ENCODE data around the gene TRPM4. TPM values are rescaled to one million over a fixed set of nuclear protein-coding genes. Genes with fewer than 3 reads are reported as not detected.
A peak's percentile ranks its signal among the peaks of the same experiment; 100 is the strongest.

TRPM4 gene
- total RNA-seq, result not detected

DNA sequence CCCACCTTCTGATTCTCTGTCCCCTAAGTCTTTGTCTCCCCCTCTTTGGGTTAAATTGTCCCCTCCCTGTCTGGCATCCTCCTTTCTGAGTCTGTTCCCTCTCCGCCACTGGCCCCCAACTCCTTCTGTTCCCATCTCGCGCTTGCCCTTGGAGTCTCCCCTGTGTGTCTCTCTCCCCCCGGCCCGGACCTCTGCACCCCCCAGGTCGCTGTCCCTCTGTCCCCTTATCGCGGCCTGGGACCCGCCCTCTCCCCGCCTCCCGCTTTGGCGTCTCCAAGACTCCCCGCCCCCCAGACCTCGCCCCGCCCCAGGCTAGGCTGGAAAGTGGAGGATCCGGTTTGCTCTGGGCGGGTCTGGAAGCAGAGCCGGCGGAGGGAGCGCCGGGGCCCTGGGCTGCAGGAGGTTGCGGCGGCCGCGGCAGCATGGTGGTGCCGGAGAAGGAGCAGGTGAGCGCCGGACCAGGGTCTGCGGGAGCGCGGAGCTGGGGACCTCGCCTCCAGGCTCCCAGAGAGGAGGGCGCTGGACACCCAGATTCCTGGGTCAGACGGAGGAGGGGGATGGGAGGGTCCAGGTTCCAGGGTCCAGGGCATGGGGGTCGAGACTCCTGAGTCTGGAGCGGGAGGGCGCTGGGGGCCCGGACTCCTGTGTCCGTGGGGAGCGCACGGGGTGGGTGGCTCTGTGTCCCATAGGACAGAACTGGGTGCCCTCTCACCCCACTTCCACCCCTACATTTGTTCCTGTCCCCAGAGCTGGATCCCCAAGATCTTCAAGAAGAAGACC is at the start of gene TRPM4:
Gene TRPM4 (plus strand): TSS at position 348 of the 780 bp plus-strand sequence. CDS start 75 bp downstream, at position 423.
- no peak within 1 kb of the TSS for H3K27ac Mint-ChIP-seq

DNA sequence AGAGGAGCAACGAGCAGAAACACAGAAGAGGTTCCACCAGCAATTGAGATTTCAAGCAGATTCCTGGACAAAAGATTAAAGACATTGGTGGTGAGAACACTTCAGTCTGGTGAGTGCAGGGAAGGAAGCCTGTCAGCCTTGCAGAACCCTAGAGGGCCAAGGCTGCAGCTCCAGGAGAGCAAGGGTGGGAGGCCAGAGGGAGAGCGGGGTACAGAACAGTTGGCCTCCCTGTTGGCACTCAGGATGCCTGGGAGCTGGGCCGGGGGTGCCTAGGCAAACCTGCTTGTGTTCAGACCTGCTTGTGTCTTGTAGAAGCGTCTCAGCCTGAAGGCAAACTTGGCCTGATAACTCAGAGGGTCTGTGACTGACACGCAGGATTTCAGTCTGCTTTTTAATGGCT is 48.5 kb upstream of the TRPM4 start:
- H3K27me3 Mint-ChIP-seq, result no peaks in the 10 kb centered on the region
- no peak for DNase-seq
- H3K9me3 Mint-ChIP-seq, result no peaks in the 10 kb centered on the region
- no peak overlapping the region for H3K4me3 Mint-ChIP-seq
- H3K4me1 Mint-ChIP-seq, result peaks cover 10% of the 10 kb centered on the region
- H3K27ac Mint-ChIP-seq, result no peak overlapping the region
- peaks cover 26% of the 10 kb centered on the region for H3K36me3 Mint-ChIP-seq

More for the DNA sequence above, at the start of gene TRPM4:
- Mint-ChIP-seq H3K4me3 (peak within 1 kb of the TSS; percentile 46), H3K36me3 (no peaks in the 10 kb centered on the region), H3K27me3 (peaks cover 81% of the 10 kb centered on the region), H3K9me3 (no peaks in the 10 kb centered on the region), H3K4me1 (peaks cover 4% of the 10 kb centered on the region)
- DNase-seq, result peak; percentile 60

DNA sequence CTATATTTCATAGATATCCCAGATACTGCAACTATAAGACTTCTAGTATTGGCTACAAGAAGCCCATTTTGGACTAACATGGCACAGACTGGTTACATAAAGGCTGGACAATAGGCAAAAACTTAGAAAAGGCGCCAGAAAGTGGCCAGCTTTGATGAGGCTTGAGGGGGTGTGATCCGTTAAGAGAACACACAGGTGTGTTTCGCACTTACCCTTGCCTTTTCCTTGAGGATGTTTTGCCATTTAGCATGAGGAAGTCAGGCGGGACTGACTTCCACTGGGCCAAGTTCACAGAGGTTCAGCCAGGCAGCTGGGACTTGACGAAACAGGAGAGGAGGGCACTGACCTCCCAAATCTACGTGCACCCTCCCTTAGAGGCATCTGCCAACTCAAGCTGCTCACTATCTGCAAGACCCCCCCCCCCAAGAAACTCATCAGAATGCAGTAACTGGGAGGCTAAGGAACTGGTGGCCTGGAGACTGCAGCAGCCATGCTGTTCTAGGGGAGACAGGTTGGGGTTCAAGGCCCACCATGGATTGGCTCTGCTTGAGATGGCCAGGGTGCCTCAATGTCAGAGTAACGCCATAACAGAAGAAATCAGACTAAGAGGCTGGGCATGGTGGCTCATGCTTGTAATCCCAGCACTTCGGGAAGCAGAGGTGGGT is 47.9 kb upstream of the TRPM4 start:
- DNase-seq, result no peak
- Mint-ChIP-seq H3K36me3 (peaks cover 26% of the 10 kb centered on the region), H3K4me3 (no peak overlapping the region), H3K4me1 (peaks cover 9% of the 10 kb centered on the region), H3K9me3 (no peaks in the 10 kb centered on the region), H3K27me3 (no peaks in the 10 kb centered on the region), H3K27ac (no peak overlapping the region)

DNA sequence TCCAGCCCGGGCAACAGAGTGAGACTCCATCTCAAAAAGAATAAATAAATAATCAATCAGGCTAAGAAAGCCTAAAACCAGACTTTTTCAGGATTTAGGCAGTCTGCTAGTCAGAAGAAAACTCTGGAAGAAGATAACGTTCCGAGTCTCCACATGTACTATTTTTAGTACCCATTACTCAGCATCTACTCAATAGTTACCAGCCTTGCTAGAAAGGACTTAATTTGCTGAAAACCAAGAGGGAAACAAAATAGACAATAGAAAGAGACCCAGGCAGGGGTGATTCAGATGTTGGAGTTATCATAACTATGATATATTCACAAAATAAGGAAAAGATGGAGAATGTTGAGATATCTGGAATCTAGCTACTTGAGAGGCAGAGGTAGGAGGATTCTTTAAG is 47.0 kb upstream of the TRPM4 start:
- Mint-ChIP-seq H3K27ac (no peak overlapping the region), H3K4me1 (peaks cover 10% of the 10 kb centered on the region), H3K9me3 (no peaks in the 10 kb centered on the region), H3K27me3 (no peaks in the 10 kb centered on the region), H3K36me3 (peaks cover 19% of the 10 kb centered on the region), H3K4me3 (no peak overlapping the region)
- DNase-seq, result no peak

DNA sequence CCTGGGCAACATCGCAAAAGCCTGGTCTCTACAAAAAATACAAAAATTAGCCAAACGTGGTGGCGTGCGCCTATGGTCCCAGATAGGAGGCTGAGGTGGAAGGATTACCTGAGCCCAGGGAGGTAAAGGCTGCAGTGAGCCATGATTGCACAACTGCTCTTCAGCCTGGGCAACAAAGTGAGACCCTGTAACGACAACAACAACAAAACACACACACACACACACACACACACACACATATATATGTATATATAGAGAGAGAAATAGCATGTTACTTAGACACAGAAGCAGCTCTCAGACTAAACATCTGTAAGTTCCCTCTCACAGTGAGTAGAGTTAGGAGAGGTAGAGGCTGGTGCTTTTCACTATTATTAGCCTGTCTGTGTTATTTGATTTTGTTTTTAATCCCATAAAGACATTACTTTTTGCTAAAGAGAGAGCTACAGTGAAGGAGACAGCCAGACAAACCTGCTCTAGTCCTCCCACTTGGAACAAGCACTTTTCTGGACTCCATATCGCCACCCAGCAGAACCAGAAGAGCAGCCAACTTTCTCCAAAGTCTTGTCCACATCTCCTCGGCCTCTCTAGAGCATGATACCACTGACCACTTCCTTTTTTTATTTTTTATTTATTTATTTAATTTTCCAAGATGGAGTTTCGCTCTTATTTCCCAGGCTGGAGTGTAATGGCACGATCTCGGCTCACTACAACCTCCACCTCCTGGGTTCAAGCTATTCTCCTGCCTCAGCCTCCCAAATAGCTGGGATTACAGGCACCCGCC is 46.2 kb upstream of the TRPM4 start:
- Mint-ChIP-seq H3K27me3 (no peaks in the 10 kb centered on the region), H3K36me3 (peaks cover 19% of the 10 kb centered on the region), H3K4me3 (no peak overlapping the region), H3K27ac (no peak overlapping the region), H3K9me3 (no peaks in the 10 kb centered on the region), H3K4me1 (peaks cover 10% of the 10 kb centered on the region)
- no peak for DNase-seq

DNA sequence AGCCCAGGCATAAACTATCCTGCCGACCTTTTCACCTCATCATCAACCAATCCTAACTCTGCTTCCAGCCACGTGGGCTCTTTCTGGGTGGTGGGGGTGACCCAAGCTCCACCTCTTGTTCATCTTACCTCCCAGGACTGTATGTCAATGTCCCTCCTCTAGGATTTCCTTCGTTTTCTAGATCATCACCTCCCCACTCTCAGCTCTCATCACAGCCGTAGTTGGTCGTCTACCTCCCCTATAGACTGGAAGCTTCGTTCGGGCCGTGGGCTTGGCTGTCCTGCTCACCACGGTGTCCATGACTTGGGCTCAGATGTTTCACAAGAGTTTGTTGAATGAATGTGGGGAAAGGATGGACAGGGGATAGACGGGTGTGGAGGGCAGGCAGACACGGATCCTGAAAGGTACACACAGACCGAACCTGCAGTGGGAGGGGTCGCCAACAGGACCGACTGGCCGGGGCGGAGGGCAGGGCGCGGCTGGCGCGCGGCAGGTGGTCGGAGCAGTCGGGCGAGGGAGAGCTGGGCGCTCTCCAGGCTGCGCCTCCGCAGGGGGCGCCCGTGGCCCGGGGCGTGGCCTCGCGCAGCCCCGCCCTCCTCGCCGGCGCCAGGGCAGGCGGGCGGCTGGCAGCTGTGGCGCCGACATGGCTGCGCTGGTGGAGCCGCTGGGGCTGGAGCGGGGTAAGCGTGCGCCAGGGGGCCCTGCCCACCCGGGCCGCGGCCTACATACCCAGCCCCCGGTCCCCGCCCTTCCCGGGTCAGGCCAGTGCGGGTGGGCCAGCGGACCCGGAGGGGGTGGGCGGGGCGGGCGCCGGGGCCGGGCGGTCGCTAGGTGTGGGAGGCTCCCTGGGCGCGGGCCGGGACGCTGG is 43.6 kb upstream of the TRPM4 start, which contains the start of gene LIN7B:
Gene LIN7B (plus strand): TSS at position 609 of the 868 bp plus-strand sequence. CDS start 35 bp downstream, at position 644.
- Mint-ChIP-seq H3K36me3 (peaks cover 7% of the 10 kb centered on the region), H3K27me3 (no peaks in the 10 kb centered on the region), H3K9me3 (no peaks in the 10 kb centered on the region), H3K4me1 (peaks cover 22% of the 10 kb centered on the region), H3K4me3 (peak within 1 kb of the TSS; percentile 79), H3K27ac (peak within 1 kb of the TSS; percentile 18)
- DNase-seq, result peak; percentile 89

DNA sequence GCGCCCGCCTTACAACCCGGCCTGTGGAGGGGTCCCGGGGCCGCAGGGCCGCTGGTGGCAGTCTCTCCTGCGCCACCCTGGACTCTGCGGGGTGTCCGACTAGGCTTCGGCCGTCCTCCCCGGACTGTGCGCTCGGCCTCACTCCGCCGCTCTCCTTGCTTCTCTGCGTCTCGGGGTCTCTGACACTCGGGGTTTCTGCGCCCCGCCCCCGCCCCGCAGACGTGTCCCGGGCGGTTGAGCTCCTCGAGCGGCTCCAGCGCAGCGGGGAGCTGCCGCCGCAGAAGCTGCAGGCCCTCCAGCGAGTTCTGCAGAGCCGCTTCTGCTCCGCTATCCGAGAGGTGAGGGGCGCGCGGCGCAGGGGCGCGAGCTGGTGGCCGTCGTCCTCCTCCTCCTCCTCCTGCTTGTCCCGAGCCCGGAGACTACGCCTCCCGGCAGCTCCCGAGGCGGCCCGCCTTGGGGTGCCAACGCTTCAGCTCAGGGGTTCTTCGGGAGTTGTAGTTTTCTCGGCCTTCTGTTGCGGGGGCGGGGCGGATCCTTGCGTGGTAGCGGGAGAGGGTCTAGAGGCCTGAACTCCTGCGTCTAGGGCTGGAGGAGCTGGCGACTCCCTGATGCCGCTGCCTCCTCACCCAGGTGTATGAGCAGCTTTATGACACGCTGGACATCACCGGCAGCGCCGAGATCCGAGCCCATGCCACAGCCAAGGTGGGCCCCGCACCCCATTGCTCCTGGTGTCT is 42.8 kb upstream of the TRPM4 start:
- peaks cover 2% of the 10 kb centered on the region for H3K27me3 Mint-ChIP-seq
- peaks cover 4% of the 10 kb centered on the region for H3K36me3 Mint-ChIP-seq
- H3K4me3 Mint-ChIP-seq, result peak overlapping the region; percentile 76
- no peak overlapping the region for H3K27ac Mint-ChIP-seq
- no peaks in the 10 kb centered on the region for H3K9me3 Mint-ChIP-seq
- peak; percentile 60 for DNase-seq
- H3K4me1 Mint-ChIP-seq, result peaks cover 22% of the 10 kb centered on the region

DNA sequence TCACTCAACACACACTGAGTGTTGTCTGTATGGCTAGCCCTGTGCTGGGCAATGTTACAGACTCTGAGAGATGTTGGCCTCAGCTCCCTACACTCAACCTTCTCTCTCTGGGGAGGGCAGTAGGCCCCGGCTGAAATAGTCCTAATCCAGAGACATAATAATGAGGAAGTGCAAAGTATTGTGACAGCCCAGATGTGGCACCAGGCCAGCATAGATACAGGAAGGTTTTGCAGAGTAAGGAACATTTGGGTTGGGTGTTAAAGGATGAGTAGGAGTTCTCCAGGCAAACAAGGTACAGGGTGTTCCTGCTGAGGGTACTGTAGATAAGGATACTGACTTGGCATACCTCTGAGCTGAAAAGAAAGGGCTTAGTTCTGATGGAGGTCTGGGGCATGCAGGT is 41.0 kb upstream of the TRPM4 start:
- H3K36me3 Mint-ChIP-seq, result peaks cover 4% of the 10 kb centered on the region
- peaks cover 30% of the 10 kb centered on the region for H3K4me1 Mint-ChIP-seq
- peaks cover 12% of the 10 kb centered on the region for H3K27me3 Mint-ChIP-seq
- no peak for DNase-seq
- H3K9me3 Mint-ChIP-seq, result no peaks in the 10 kb centered on the region
- H3K27ac Mint-ChIP-seq, result no peak overlapping the region
- H3K4me3 Mint-ChIP-seq, result peak overlapping the region; percentile 15

DNA sequence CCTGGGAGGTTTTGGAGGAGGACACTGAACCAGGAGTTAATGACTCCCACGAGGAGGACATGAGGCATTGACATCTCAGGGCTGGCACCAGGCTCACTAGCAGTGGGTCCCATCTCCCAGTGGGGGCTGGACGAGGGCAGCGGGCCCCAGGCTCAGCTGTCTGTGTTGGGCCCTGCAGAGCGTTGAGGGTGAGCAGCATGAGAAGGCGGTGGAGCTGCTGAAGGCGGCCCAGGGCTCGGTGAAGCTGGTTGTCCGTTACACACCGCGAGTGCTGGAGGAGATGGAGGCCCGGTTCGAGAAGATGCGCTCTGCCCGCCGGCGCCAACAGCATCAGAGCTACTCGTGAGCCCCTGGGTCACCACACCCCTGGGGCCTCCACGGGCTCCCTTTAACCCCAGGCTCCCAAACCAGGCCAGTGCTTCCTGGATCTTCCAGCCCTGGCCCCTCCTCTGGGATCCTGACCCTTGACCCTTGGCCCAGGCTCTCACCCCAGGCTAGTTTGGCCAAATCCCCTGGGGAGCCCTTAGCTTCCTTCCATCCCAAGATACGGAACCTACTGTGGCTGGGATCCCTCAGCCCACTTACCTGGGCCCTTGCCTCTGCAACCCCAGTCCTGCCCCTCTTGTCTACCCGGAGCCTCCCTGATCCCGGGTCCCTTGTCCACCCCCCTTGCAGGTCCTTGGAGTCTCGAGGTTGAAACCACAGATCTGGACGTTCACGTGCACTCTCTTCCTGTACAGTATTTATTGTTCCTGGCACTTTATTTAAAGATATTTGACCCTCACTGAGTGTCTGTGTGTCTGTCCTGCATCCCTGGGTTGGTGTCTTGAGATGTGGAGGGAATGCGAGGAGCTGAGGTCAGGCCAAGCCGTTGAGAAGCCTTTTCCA is 39.7 kb upstream of the TRPM4 start:
- peaks cover 30% of the 10 kb centered on the region for H3K4me1 Mint-ChIP-seq
- peak overlapping the region; percentile 91 for H3K4me3 Mint-ChIP-seq
- H3K27me3 Mint-ChIP-seq, result peaks cover 12% of the 10 kb centered on the region
- H3K9me3 Mint-ChIP-seq, result no peaks in the 10 kb centered on the region
- H3K27ac Mint-ChIP-seq, result peak overlapping the region; percentile 92
- peaks cover 4% of the 10 kb centered on the region for H3K36me3 Mint-ChIP-seq
- no peak for DNase-seq

DNA sequence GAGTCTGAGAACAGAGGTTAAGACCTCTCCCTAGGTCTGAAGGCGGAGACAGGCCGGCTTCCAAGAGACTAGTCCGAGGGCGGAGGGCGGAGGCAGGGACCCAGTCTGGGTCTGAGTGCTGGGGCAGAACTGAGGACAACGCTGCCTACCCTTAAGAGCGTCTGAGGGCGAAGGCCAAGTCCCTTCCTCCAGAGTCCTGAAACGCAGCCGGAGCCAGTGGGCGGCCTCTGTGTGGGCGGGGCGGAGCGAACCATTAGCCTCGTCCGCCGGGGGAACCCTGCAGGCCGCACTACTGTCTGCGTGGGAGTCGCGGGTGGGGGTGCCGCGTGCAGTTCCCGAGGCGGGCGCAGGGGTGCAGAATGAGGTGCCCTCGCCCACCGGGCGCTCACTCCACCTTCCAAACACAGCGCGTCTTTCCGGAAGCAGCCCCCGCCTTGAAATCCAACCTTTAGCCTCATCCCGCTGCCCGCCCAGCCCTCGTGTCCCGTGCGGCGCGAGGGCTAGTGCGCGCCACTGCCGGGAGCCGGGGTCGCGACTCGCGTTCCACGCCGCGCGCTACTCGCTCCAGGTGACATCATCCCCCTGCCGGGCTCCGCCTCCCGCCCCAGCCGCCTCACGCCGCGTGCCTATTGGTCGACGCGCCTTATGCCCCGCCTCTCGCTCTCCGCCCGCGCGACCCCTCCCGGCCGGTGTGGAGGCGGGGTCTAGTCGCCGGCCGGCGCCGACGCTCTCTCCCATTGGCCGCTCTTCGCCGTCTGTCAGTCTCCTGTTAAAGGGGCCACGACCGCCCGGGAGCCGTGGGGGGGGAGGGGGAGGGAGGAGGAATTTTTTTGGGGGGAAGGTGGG is 38.8 kb upstream of the TRPM4 start, which contains the start of gene C19orf73:
Gene C19orf73 (minus strand): TSS at position 579 of the 846 bp plus-strand sequence. CDS start 121 bp downstream, at position 458.
- no peaks in the 10 kb centered on the region for H3K9me3 Mint-ChIP-seq
- peaks cover 16% of the 10 kb centered on the region for H3K27me3 Mint-ChIP-seq
- H3K4me3 Mint-ChIP-seq, result peak within 1 kb of the TSS; percentile 91

DNA sequence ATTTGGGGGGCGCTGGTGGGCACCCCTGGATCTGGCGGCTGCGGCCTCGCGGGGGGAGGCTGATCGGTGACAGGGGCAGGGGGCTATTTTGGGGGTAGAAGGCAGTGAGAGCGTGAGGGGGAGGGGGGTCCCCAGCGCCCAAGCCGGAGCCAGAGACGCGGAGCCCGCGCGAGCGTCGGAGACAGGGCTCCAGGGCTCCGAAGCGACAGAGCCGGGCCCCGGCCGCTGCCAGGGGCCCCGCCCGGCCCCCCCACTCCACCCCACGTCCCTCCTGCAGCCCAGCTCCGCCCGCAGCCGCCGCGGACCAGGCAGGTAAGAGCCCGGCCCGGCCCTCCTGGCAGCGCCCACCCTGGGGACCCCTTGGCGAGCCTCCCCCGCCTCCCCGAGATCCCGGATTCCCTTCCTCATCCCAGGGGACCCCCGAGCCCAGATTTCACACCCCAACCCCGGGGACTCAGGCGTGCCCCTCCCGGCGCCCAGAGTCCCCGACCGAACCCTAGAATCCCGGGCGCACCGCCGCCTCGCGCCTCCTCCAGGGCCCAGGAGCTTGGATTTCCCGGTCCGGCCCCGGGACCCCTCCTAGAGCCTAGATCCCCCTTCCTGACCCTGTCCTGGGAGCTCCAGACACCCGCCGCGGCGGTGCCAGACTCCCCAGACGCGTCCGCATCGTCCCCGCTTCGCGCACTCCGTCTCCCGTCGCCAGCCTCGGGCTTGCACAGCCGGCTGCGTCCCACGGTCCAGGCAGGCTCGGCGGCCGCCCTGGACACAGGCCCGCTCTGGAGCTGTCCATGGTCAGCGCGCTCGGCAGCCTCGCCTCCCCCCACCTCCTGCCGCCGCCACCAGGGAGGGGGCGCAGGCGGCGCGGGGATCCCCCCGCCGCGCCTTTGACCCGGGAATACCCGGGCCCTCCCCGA is 37.9 kb upstream of the TRPM4 start, which contains the start of gene PPFIA3:
Gene PPFIA3 (plus strand): TSS at position 134 of the 914 bp plus-strand sequence. CDS start 8,330 bp downstream, outside the sequence.
- DNase-seq, result no peak
- Mint-ChIP-seq H3K27me3 (peaks cover 16% of the 10 kb centered on the region), H3K4me1 (peaks cover 21% of the 10 kb centered on the region), H3K36me3 (peaks cover 4% of the 10 kb centered on the region), H3K4me3 (peak within 1 kb of the TSS; percentile 91), H3K27ac (peak within 1 kb of the TSS; percentile 92), H3K9me3 (no peaks in the 10 kb centered on the region)

More for the DNA sequence above, 38.8 kb upstream of the TRPM4 start, which contains the start of gene C19orf73:
- Mint-ChIP-seq H3K4me1 (peaks cover 24% of the 10 kb centered on the region), H3K27ac (peak within 1 kb of the TSS; percentile 92), H3K36me3 (peaks cover 4% of the 10 kb centered on the region)
- DNase-seq, result peak; percentile 98

All from activated naive CD8-positive, alpha-beta T cell treated with anti-CD3 and anti-CD28 coated beads for 36 hours (primary cell).